ENCODE results near the gene AGT.

The AGT gene

DNA sequence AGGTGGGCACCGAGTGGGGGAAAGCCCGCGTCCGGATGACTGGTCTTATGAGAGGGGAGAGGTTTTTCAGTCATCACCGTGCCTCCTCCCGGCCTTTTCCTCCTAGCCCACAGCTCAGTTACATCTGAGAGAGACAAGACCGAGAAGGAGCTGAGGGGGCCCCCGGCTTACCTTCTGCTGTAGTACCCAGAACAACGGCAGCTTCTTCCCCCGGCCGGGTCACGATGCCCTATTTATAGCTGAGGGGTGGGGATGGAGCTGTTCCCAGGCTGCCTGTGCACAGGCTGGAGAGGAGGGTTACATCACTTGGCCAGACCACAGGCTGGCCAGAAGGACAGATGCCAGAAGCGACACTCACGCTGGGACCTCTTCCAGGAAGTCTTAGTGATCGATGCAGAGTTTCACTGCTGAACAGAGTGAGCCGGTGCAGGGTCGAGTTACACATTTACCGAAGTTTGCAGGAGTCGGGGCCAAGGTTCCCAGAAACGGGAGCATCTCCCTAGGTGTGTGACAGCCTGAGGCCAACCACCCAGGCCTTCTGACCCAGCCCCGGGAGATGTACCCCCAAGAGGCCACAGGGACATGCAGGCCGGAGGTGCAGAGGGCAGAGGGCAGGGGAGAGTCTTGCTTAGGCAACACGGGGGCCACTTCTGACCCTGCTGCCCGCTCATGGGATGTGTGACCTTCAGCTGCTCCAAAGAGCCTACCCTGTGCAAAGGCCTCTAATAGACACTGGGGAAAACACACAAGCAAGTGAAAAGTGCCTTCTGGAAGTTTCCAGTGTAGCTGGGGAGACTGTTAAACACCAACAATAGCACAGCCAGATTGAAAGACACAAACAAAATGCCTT lies at the start of gene AGT:
AGT (minus strand) TSS at position 208 of the 850 bp plus-strand sequence. CDS start 3,299 bp downstream, outside the sequence.
- DNase-seq = no peak

DNA sequence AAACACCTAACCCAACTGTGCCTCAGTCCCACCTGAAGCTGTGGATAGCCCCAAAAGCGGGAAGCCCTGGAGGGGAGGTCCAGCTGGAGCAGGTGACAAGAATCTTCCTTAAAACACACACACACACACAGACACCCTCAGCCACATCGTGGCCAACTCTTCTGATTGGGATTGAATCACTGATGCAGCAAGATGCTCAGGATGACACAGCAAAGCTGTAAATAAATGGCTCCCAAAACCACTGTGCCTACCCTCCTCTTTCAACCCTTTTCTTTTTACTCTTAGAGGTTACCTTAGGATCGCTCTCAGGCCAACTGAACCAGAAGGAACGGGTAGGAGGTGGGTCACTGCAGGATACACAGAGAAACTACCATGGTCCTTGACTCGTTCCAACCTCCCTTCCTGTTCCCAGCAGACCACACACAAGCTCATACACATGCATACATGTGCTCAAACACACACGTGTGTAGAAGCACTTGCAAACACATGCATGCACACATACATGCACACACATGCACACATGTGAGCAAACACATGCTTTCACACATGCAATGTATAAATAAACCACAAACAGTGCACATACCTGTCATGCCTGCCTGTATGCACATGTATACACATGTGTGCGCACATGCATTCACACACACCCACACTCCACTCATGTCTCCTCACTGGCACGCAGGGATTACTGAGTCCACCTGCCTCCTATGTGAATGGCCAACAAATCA lies 47.7 kb upstream of the AGT start:
- no peak for DNase-seq

DNA sequence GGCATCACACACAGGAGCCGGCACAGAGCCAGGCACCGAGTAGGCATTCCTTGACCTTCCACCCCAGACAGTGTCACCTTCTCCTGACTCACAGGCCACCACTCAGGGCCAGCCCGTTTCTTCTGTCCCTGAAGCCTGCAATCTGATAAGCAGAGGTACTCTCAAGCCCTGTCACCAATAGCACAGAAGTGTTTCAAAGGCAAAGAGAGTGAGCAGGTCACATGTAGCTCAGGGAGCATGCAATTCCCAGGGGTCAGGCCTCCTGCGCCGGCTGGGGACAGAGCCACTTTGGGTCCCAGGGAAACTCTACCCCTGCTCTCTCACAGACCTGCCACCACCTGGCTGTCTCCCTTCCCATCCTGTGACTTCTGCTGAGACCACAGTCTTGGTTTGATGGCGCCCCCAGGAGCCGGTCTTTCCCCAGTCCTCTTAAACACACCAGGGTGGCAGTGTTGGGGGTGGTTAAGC lies 46.5 kb upstream of the AGT start:
- DNase-seq = no peak

DNA sequence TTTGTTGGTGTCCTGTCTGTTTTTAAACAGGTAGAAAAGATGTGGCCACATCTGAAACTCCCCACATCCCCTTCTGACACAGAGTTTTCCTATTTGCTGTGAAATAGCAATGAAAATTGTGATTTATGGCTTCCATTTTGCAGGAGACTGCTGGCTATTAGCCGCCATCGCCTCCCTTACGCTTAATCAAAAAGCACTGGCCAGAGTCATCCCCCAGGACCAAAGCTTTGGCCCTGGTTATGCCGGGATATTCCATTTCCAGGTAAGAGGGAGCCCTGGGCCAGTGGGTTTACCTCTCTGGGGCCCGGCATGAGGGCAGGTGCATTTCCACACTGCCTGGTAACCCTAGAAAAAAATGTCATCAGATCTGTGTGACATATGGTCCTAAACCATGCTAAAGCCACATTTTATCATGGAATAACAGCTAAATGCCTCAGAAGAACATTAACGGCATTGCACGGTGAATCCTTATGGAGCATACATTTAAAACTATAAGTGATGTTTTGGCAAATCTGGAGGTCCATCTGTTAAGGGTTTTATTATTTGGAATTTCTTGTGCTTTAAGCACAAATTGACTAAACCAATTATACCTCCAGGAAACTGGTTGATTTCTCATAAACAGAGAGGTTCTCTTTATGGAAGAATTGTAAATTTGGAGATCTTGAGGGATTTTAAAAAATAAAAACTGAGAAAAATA lies 45.6 kb upstream of the AGT start:
- no peak for DNase-seq

DNA sequence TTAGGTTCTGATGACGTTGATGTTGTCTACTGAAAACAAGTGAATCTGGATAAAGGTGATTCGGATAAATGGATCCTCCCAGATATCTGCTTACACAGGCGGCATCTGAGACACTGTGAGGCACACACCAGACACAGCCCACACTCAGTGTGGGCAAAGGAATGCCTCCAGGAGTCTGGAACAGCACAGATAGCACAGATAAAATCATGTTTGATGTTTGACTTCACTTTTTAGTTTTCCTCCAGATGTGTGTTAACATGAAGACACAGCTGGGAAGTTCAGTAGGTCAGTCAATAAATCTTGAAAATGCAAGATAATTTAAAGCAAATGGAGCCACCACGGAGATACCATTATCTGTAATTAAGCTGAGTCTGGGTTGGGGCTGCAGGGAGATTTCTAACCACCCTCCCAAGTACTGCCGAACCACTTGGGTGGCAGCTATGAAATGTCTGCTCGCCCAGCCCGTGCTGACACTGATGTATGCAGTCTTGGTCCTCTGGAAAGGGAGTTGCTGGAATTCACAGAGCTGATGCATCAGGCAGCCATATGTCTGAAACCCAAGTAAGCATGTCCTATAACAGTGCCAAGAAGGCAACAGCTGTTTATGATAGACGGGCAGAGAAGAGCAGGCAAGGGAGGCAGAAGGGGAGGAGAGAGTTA lies 44.9 kb upstream of the AGT start:
- DNase-seq = no peak

DNA sequence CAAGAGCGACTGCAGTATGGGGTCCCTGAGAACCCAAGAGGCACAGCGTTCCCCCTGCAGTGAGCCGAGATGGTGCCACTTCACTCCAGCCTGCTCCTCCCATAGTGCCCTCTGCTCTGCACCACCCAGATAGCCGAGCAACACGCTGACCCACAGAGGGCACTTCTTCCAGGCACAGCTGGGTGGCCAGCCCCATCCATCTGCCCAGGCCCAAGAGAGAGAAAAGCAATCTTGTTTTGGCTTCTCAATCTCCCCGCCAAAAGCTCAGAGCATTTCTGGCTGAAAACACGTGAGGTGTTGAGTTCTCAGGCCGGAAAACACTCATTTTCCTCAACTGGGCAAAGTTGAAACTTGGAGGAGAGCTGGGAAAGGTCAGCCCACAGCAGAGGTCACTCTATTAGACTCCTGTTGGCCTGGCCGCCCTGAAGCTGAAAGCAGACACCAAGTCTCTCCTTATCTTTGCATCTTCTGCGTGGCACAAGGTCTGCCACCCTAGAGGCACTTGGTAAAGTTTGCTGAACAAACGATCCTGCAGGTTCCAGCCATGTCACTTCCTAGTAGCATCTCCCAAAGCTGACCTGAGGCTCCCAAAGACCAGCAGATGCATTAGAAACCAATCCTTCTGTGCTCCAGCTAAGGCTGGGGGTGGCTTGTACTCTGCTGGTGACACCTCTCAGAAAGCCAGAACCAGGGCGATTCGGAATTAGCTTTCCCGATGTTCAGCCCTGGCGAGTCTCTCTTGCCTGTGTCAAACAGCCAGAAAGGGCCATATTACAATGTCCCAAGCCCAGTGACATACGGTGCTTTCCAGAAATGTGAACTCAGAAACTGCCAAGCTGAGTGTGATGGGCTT lies 44.2 kb upstream of the AGT start:
- no peak for DNase-seq

DNA sequence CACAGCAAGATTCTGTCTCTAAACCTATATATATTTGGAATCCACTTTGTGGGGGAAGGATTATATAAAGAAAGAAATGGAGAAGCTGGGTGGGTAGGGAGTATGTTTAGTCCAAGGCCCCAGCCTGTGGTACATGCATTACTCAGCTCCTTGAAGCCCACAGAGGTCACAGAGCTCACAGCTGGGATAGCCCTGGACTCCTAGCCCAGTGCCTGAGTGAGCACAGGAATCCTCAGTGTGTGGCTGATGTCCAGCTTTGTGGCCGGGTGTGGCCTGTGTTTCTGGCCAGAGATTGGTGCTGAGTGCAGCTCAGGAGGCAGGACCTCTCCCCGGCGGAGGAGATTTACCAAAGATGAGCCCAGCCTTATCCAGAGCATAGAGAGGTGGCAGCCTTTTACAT lies 40.9 kb upstream of the AGT start:
- DNase-seq = no peak

DNA sequence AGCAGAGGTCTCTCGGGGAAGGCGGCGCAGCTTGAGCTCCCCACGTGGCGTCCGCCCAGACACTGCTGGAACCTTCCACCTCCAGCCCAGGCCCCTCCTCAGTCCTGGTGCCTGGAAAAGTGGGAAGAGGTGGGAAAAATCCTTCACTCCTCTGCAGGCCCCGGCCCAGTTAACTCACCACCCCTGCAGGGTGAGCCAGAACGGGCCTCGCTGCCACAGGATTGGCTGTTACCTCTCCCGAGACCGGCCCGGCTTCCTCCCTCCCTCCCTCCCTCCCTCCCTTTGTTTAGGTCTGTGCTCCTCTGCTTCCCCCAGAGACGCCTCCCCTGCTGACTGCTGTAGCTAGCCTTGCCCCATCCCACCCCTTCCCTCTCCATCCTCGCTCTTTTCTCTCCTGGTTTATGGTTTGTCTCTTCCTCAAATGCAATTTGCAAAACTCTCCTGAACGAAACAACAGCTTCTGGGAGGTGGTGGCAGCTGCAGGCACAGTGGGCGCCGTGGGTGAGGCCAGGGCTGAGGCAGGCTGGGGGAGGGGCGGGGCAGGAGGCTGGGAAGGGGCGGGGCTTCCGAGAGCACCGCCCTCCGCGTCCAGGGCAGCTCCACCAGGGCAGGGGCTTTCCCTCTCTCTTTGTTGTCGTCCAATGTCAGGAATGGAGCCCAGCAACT lies 39.8 kb upstream of the AGT start:
- DNase-seq = peak; percentile 35

DNA sequence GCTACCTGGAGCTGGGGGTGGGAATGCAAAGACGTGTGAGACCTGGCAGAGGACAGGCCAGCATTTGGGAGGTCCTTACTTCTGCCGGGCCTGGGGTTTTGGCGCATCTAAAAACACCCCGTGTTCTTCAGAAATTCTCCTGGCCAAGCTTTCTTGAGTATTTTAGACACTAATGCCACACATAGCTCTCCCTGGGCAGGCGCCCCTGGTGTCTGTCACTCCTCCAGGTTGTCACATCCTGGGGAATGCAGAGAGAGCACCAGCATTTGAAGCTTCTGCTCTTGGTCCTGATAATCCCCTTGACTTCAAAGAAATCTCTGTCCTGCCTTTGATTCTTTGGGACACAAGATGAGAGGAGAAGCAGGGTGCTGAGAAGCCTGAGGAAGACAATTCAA lies 39.3 kb upstream of the AGT start:
- DNase-seq = no peak

DNA sequence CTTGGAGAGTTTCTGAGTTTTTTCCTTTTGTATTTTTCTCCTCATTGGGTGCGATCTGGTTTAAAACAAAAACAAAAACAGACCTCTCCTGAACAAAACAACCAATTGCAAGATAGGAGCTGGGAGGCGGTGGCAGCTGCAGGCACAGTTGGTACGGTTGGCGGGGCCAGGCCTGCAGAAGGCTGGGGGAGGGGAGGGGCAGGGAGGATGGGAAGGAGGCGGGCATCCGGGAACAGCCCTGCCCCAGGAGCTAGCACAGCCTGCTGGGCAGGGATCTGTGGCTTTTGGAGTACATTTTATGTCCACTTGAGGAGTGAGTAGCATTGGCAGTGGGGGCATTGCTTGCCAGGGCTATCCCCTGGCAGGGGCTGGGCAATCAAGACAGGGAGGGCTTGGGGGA lies 38.5 kb upstream of the AGT start:
- DNase-seq = no peak

DNA sequence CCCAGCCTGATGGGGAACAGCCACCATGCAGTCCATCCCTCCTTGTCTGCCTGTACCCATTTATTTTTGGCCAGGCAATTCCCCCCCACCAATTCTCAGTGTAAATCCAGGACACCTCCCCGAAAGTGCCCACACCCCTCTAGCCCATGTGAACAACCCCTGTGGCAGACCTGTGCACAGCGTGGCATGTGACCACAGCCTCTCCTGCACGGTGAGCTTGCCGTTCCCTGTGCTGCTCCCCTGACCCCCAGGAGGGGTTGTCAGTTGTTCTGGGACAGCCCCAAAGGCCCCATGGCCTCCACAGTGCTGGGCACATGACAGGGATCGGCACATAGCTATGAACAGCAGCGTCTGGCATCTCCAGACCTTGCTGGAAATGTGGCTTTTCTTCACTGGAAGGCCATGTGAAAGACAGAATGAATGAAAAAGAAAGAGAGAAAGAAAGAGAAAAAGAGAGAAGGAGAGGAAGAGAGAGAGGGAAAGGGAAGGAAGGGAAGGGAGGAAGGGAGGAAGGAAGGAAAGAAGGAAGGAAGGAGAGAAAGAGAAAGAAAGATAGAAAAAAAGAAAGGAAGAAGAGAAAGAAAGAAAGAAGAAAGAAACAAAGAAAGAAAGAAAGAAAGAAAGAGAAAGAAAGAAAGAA lies 37.2 kb upstream of the AGT start:
- DNase-seq = no peak

DNA sequence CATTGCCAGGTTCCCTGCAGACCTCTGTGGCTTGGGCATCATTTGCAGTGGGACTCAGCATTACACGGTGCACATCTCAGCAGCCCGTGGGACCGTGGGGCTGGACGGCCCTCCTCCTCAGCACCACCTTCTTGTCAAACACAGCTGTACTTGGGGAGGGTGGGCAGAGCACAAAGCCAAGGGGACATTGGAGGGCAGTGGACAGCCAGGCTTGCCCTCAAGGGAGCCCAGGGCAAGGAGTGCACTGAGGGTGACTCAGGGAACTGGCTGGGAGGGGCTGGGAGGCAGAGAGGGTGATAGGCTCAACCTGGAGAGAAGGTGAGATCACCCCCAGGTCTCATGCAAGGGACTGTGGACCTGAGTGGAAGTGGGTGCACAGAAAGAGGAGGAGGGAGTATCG lies 36.7 kb upstream of the AGT start:
- no peak for DNase-seq

DNA sequence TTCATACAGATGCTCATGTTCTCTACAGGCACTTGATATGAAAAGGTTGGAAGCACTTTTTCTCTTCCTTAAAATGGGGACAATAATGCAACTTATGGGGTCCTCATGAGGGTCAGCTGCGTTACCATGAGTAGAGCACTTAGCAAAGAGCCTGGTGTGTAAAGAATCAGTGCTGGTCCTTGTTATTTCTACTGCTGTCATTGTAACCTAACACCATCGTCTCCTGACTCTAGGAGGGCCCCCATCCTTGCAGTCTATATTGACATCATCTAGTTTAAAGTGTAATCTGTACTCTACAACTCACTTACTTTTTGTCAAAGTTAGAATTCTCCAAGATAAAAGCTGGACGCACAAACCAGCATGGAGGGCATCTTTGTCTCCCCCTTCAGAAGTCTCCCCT lies 35.7 kb upstream of the AGT start:
- no peak for DNase-seq

DNA sequence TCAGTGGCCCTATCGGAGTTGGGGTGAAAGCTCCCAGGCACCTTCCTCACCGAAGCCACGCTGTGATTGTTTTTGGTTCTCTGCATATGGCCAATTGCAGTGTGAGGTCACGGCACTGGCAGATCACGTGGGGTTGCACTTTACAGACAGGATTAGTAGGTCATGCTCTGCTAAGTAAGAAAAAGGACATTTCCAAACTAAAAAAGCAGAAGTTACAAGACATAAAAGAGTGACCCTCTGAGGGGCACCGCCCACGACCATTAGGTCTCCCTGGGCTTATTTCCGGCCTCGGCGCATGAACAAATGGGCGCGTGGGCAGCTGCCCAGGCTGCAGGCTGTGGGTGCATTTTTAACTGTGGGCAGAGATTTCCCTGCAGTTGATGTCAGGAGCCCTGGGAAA lies 35.2 kb upstream of the AGT start:
- DNase-seq = no peak

DNA sequence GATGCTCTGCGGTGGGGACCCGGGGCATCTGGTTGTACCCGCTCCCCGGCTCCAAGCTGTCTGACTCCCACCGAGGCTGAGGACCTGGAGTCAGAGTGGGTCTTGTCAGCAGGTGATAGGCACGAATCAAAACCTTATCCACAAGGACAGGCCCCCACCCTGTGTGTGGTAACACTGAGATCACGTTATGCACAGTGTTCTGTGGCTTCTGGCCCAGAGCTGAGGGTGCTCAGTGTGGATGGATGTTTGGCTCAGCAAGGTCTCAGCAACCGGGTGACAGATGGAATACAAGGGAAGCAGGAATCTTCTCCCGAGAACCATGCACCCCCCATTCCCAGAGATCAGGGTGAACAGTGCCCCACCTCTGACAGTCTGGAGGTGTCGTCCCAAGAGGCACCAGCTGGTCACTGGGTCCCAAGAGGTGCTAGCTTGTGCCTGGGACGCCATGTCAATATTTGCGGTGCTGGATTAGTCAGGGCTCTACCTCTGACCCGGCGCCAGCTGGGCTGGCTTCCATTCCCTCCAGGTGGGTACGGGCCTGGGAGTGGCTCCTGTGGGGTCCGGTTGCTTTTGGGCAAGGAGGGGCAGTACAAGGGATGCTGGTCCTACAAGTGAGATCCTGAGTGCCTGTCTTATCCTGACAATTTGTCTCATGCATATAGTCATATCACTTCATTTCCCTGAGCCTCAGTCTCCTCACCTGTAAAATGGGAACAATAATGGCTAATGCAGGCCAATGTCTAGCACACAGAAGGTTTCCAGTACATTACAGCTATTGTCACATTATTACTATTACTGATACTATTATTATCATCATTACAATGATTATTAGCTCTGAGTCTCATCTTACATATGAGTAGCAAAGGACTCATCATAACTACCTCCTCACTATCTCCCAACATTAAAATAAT lies 34.2 kb upstream of the AGT start:
- no peak for DNase-seq

DNA sequence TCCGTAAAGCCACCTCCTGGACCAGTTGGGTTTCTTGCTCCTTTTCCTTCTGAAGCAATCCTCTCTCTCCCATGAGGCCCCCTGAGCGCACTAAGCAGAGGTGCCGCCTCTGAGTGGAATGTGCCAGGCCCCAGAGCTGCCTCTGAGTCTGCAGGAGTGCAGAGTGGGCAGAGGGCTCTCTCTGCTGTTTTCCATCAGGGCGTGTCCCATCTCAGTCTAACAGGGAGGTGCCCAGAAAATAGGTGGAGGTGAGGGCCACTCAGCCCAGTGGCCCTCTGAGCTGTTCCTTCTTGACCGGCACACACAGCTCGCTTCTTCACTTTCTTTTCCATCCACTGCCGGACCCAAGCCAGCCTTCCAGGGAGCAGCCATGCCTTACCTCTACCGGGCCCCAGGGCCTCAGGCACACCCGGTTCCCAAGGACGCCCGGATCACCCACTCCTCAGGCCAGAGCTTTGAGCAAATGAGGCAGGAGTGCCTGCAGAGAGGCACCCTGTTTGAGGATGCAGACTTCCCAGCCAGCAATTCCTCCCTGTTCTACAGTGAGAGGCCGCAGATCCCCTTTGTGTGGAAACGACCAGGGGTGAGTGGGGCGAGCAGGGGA lies 33.3 kb upstream of the AGT start, which contains the start of gene CAPN9:
CAPN9 (plus strand) TSS at position 262 of the 604 bp plus-strand sequence; CDS start at position 371, 109 bp downstream.
- no peak for DNase-seq

DNA sequence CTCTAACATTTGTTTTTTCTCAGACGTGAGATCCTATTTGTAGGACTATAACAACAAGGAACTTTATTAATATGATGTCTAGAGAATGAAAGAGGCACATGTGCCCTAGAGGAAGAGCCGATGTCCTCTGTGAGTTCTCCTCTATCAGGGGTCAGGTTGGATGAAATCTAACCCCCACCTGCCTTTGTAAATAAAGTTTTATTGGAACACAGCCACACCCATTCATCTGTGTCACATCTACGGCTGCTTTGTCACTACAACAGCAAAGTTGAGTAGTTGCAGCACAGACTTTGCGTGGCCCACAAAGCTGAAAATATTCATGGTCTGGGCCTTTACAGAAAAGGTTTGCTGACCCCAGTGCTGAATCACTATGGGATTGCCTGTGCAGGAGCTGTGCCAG lies 32.7 kb upstream of the AGT start:
- no peak for DNase-seq

DNA sequence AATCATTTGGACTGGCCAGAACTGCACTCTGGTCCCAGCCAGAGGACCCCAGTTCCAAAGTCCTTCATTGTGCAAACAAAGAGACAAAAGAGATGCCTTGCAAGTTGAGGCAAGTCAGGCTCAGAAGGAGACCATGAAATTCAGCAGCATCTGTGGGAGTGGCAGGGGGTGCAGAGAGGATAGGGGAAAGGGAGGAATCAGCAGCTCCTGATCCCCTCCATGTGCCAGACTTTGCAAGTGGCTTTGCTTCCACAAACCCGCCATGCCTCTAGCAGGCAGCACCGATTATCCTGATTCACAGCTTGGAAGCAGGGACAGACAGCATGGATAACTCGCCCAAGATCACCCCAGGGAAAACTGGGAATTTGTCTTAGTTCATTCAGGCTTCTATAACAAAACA lies 31.1 kb upstream of the AGT start:
- DNase-seq = no peak

DNA sequence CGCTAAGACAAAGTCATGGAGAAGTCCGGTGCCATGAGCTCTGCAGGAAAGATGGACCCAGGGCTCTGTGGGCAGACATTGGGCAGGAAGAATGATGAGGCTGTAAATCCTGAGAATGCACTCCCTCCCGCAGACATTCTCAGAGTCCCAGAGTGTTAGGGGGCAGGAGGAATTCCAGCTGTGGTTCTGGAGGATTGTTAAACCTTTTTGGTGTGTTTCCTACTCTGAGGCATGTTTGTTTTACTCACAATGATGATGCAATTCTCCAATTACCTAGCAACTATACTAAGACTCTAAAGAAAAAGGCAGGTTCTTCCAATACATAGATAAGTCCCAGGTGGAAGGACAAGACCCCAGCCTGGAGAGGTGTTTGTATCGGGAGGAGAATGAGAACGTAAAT lies 30.5 kb upstream of the AGT start:
- DNase-seq = no peak

Measured in stimulated activated CD4-positive, alpha-beta T cell treated with anti-CD3 and anti-CD28 coated beads, Interleukin-15, amount 100 ng/mL, for 24 hours (primary cell).